Esophagus (tissue), 2 donors: ENCODE data around the gene ITGBL1. TPM values are rescaled to one million over a fixed set of nuclear protein-coding genes. Genes with fewer than 3 reads are reported as not detected.

Source experiments
- H3K27ac ChIP-seq, 2 donors: one replicate each; pipeline ENCODE4 v1.5.1; 2013; ENCODE audit warnings: low read depth in 2 of 2, mild to moderate bottlenecking in 2 of 2, inconsistent platforms in 1 of 2, low read length in 1 of 2, moderate library complexity in 1 of 2
- H3K27me3 ChIP-seq, 2 donors: one replicate each; pipeline ENCODE4 v1.6.1; 2013; ENCODE audit warnings: low read length in 2 of 2, control low read depth in 1 of 2, mild to moderate bottlenecking in 1 of 2; ENCODE audit not compliant: insufficient read depth in 2 of 2, control insufficient read depth in 1 of 2
- H3K36me3 ChIP-seq, 2 donors: one replicate each; pipeline ENCODE4 v1.6.1; 2013; ENCODE audit warnings: low read length in 1 of 2; ENCODE audit not compliant: control insufficient read depth in 2 of 2, insufficient read depth in 2 of 2
- H3K4me1 ChIP-seq, 2 donors: one replicate each; pipeline ENCODE4 v1.6.1; 2013; ENCODE audit warnings: low read length in 1 of 2; ENCODE audit not compliant: control insufficient read depth in 2 of 2, insufficient read depth in 2 of 2
- H3K4me3 ChIP-seq, 2 donors: one replicate each; pipeline ENCODE4 v1.5.1; 2013; ENCODE audit warnings: low read length in 2 of 2, mild to moderate bottlenecking in 2 of 2, low read depth in 1 of 2, moderate library complexity in 1 of 2
- H3K9me3 ChIP-seq, 2 donors: one replicate each; pipeline ENCODE4 v1.6.1; 2013; ENCODE audit warnings: mild to moderate bottlenecking in 2 of 2, low read depth in 1 of 2, low read length in 1 of 2, moderate library complexity in 1 of 2; ENCODE audit not compliant: control insufficient read depth in 2 of 2, insufficient read depth in 1 of 2
- WGBS, 2 donors: extraction: QIAGEN DNeasy Blood & Tissue Kit; methylation state at CpG; one replicate each; pipeline ENCODE4 v1.1.7; 2013; 5-methylcytosine and 5-hydroxymethylcytosine counted together
- polyA plus RNA-seq, 2 donors: library from polyadenylated mRNA; stranded (reverse); fragments of 200-250 nt; gene quantifications; one replicate each; pipeline ENCODE4 v1.2.3, GENCODE V29; 2013
- donor health status: healthy with polysubstance abuse.
- donor health status: Bipolar disorder and iron deficiency.

The ITGBL1 gene
- polyA plus RNA-seq, 2 donors: 0.96 to 1.0 TPM

- Histone ChIP-seq H3K9me3 (no peaks in the 10 kb centered on the region), H3K36me3 (no peaks in the 10 kb centered on the region), H3K27me3 (no peaks in the 10 kb centered on the region), H3K4me3 (no peak overlapping the region), H3K4me1 (no peaks in the 10 kb centered on the region), H3K27ac (no peak overlapping the region)
Observed at GRCh38 chr13:101570410-101570809, 117.9 kb downstream of the ITGBL1 start.

GRCh38 chr13:101572456-101572855, 120.0 kb downstream of the ITGBL1 start:
- Histone ChIP-seq H3K27ac (no peak overlapping the region), H3K9me3 (no peaks in the 10 kb centered on the region), H3K36me3 (no peaks in the 10 kb centered on the region), H3K4me1 (peaks cover 0 to 2% of the 10 kb centered on the region in 2 donors), H3K4me3 (no peak overlapping the region), H3K27me3 (no peaks in the 10 kb centered on the region)
- 57 to 68% methylated on average over 5 of the region's 5 CpGs for WGBS, 2 donors

DNA sequence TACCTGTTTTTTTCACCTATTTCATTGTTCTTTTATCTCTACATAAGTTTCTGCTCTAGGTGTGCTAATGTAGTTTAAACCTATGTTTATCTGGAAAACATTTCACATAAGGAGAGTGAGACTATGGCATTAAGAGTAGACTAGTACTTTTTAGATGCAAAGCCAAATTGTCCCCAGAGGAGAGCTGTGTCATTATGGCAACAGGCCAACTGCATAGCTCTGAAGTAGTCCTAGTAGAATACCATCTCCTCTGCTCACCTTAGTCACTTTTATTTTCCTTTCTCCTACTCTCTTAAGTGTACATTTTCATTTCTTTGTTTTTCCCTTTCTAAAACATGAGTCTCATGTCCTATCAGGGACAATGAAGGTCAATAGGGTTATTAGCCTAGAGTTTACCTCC, 123.1 kb downstream of the ITGBL1 start:
- Histone ChIP-seq H3K4me1 (peaks cover 0 to 2% of the 10 kb centered on the region in 2 donors), H3K36me3 (no peaks in the 10 kb centered on the region), H3K4me3 (no peak overlapping the region), H3K27me3 (no peaks in the 10 kb centered on the region), H3K27ac (no peak overlapping the region), H3K9me3 (no peaks in the 10 kb centered on the region)

GRCh38 chr13:101576455-101576854, 124.0 kb downstream of the ITGBL1 start:
- Histone ChIP-seq H3K36me3 (no peaks in the 10 kb centered on the region), H3K4me1 (peaks cover 0 to 2% of the 10 kb centered on the region in 2 donors), H3K9me3 (no peaks in the 10 kb centered on the region), H3K4me3 (no peak overlapping the region), H3K27ac (no peak overlapping the region), H3K27me3 (no peaks in the 10 kb centered on the region)
- WGBS, 2 donors: 37 to 62% methylated on average over 4 of the region's 4 CpGs

- H3K4me3 ChIP-seq: no peak overlapping the region
- H3K9me3 ChIP-seq: no peaks in the 10 kb centered on the region
- no peaks in the 10 kb centered on the region for H3K27me3 ChIP-seq
- no peak overlapping the region for H3K27ac ChIP-seq
- peaks cover 0 to 2% of the 10 kb centered on the region in 2 donors for H3K4me1 ChIP-seq
- H3K36me3 ChIP-seq: no peaks in the 10 kb centered on the region
Observed at GRCh38 chr13:101576977-101577376, 124.5 kb downstream of the ITGBL1 start.

DNA sequence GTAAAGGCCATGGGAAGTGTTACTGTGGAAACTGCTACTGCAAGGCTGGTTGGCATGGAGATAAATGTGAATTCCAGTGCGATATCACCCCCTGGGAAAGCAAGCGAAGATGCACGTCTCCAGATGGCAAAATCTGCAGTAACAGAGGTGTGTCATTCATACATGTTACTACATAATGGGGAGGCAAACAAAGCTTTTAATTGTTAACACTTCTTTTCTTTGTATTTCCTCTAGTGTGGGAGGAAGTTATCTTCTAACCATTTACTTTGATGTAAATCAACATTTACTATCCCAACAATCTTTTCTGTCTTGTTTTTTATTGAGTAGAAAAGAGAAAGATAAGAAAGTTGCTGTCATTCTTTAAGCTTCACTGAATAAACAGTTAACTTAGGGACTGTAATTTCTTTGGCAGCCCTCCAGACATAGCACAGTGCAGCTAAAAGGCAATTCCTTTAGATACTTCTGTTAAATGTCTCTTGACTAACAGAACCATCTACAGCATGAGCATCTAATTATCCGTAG, 126.9 kb downstream of the ITGBL1 start:
- no peaks in the 10 kb centered on the region for H3K36me3 ChIP-seq
- H3K4me1 ChIP-seq: peaks cover 0 to 2% of the 10 kb centered on the region in 2 donors
- H3K27ac ChIP-seq: no peak overlapping the region
- no peak overlapping the region for H3K4me3 ChIP-seq
- WGBS, 2 donors: 19 to 28% methylated on average over 4 of the region's 4 CpGs
- no peaks in the 10 kb centered on the region for H3K27me3 ChIP-seq
- no peaks in the 10 kb centered on the region for H3K9me3 ChIP-seq

- Histone ChIP-seq H3K9me3 (no peaks in the 10 kb centered on the region), H3K4me1 (no peaks in the 10 kb centered on the region), H3K27ac (no peak overlapping the region), H3K36me3 (no peaks in the 10 kb centered on the region), H3K27me3 (no peaks in the 10 kb centered on the region), H3K4me3 (no peak overlapping the region)
Observed at GRCh38 chr13:101584331-101584730, 131.9 kb downstream of the ITGBL1 start.

DNA sequence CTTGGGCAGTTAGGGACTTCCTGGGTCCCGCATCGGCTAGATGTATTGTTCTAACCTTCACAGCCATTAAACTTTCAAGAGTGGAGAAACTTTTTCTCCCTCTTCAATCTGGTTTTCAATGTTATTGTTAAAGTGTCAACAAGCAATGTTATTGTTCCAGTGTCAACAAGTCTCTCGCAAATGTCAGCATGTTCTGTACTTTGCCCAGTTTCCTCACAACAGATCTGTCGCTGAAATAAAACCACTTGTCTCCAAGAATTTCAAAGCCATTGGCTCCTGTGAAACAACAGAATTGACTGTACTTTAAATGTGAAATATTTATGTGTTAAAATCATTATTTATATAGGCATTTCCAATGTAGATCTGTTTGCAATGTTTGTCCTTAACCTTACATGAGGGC, 138.0 kb downstream of the ITGBL1 start:
- WGBS, 2 donors: 63% methylated on average over 4 of the region's 4 CpGs
- no peak overlapping the region for H3K4me3 ChIP-seq
- H3K9me3 ChIP-seq: no peaks in the 10 kb centered on the region
- no peaks in the 10 kb centered on the region for H3K27me3 ChIP-seq
- H3K27ac ChIP-seq: no peak overlapping the region
- H3K36me3 ChIP-seq: no peaks in the 10 kb centered on the region
- H3K4me1 ChIP-seq: no peaks in the 10 kb centered on the region

- Histone ChIP-seq H3K9me3 (no peaks in the 10 kb centered on the region), H3K36me3 (no peaks in the 10 kb centered on the region), H3K4me3 (no peak overlapping the region), H3K27ac (no peak overlapping the region), H3K4me1 (no peaks in the 10 kb centered on the region), H3K27me3 (no peaks in the 10 kb centered on the region)
- WGBS, 2 donors: 83 to 84% methylated on average over 5 of the region's 5 CpGs
Observed at GRCh38 chr13:101594936-101595335, 142.5 kb downstream of the ITGBL1 start.

GRCh38 chr13:101596803-101597202, 144.3 kb downstream of the ITGBL1 start:
- H3K4me1 ChIP-seq: no peaks in the 10 kb centered on the region
- 83 to 87% methylated on average over 4 of the region's 4 CpGs for WGBS, 2 donors
- no peak overlapping the region for H3K4me3 ChIP-seq
- no peaks in the 10 kb centered on the region for H3K36me3 ChIP-seq
- H3K27ac ChIP-seq: no peak overlapping the region
- no peaks in the 10 kb centered on the region for H3K9me3 ChIP-seq
- no peaks in the 10 kb centered on the region for H3K27me3 ChIP-seq
